Measurements from ENCODE around the gene G6PC2. TPM values are rescaled to one million over a fixed set of nuclear protein-coding genes. Genes with fewer than 3 reads are reported as not detected.

Gene G6PC2, protein sequence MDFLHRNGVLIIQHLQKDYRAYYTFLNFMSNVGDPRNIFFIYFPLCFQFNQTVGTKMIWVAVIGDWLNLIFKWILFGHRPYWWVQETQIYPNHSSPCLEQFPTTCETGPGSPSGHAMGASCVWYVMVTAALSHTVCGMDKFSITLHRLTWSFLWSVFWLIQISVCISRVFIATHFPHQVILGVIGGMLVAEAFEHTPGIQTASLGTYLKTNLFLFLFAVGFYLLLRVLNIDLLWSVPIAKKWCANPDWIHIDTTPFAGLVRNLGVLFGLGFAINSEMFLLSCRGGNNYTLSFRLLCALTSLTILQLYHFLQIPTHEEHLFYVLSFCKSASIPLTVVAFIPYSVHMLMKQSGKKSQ
- polyA plus RNA-seq (2013, experiment 1 of 2) = not detected
- not detected for polyA plus RNA-seq (2013, experiment 2 of 2)

- Histone ChIP-seq H3K36me3 (ENCODE audit: control insufficient read depth, insufficient read depth, low read length) (no peaks in the 10 kb centered on the region), H3K79me1 (ENCODE audit: low read length) (no peaks in the 10 kb centered on the region), H3K4me1 (ENCODE audit: control insufficient read depth, low read depth, low read length) (no peaks in the 10 kb centered on the region), H3K56ac (ENCODE audit: low read length) (no peak within 1 kb of the TSS), H3K79me2 (ENCODE audit: control insufficient read depth, insufficient read depth, low read length) (no peaks in the 10 kb centered on the region), H2BK15ac (replicated peaks; ENCODE audit: low read depth) (no peak within 1 kb of the TSS), H3K4me2 (ENCODE audit: low read length) (no peak within 1 kb of the TSS), H2AK5ac (ENCODE audit: low read length) (no peak within 1 kb of the TSS), H4K5ac (ENCODE audit: low read length) (no peak within 1 kb of the TSS), H3K27ac (ENCODE audit: low read depth, low read length) (no peak within 1 kb of the TSS), H3K23ac (ENCODE audit: low read length) (no peak within 1 kb of the TSS), H3K18ac (ENCODE audit: low read length) (no peak within 1 kb of the TSS), H4K8ac (ENCODE audit: low read depth, low read length) (no peak within 1 kb of the TSS), H2BK120ac (ENCODE audit: low read depth, low read length) (no peak within 1 kb of the TSS), H3K4me3 (ENCODE audit: low read length) (no peak within 1 kb of the TSS), H3K9ac (ENCODE audit: low read length) (no peak within 1 kb of the TSS), H3K4ac (ENCODE audit: low read depth, low read length) (no peak within 1 kb of the TSS), H3K27me3 (ENCODE audit: insufficient read depth, low read length, poor library complexity) (no peaks in the 10 kb centered on the region), H2BK5ac (ENCODE audit: low read length) (no peak within 1 kb of the TSS)
- no CpG with 5 or more reads among the region's 5 CpGs for WGBS (ENCODE audit: extremely low coverage, insufficient coverage, low lambda C conversion rate)
- DNase-seq = no peak
Observed at GRCh38 chr2:168901003-168901402, at the start of gene G6PC2. G6PC2 (plus strand) TSS chr2:168901291; CDS start chr2:168901332, 41 bp downstream.

DNA sequence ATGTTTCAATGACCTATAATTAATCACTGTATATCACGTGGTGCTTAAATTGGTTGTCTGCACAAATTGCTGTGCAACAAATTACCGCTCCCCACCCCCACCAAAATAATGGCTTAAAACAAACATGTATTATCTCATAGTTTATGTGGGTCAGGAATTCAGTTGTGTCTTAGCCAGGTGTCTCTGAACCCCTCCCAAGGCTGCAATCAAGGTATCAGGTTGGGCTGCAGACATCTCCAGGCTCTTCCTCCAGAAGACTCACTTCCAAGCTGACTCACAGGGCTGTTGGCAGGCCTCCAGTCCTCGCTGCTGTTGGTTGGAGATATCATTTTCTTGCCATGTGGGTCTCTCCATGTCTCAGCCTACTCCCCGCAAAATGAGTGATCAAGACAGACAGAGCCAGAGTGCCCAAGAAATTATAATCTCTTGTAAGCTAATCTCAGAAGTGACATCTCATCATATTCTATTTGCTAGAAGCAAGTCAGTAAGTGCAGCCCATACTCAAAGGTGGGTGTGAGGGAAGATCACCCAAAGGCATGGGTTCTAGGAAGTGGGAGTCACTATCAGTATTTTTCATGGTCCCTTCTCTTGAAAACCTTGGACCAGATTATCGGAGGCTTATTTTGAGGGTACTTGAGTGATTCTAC lies 49.3 kb upstream of the G6PC2 start:
- no peaks in the 10 kb centered on the region for H3K4me1 ChIP-seq (ENCODE audit: control insufficient read depth, low read depth, low read length)
- H2BK5ac ChIP-seq (ENCODE audit: low read length) = no peak overlapping the region
- H3K79me1 ChIP-seq (ENCODE audit: low read length) = no peaks in the 10 kb centered on the region
- H3K79me2 ChIP-seq (ENCODE audit: control insufficient read depth, insufficient read depth, low read length) = no peaks in the 10 kb centered on the region
- H4K5ac ChIP-seq (ENCODE audit: low read length) = no peak overlapping the region
- no peak for DNase-seq
- no peak overlapping the region for H3K23ac ChIP-seq (ENCODE audit: low read length)
- no peaks in the 10 kb centered on the region for H3K36me3 ChIP-seq (ENCODE audit: control insufficient read depth, insufficient read depth, low read length)
- no peak overlapping the region for H3K4me2 ChIP-seq (ENCODE audit: low read length)
- H3K27ac ChIP-seq (ENCODE audit: low read depth, low read length) = no peak overlapping the region
- no CpG with 5 or more reads among the region's 5 CpGs for WGBS (ENCODE audit: extremely low coverage, insufficient coverage, low lambda C conversion rate)
- no peak overlapping the region for H4K8ac ChIP-seq (ENCODE audit: low read depth, low read length)
- no peak overlapping the region for H3K4ac ChIP-seq (ENCODE audit: low read depth, low read length)
- H3K4me3 ChIP-seq (ENCODE audit: low read length) = no peak overlapping the region
- no peak overlapping the region for H2AK5ac ChIP-seq (ENCODE audit: low read length)
- H3K56ac ChIP-seq (ENCODE audit: low read length) = no peak overlapping the region
- H3K27me3 ChIP-seq (ENCODE audit: insufficient read depth, low read length, poor library complexity) = no peaks in the 10 kb centered on the region
- H3K9ac ChIP-seq (ENCODE audit: low read length) = no peak overlapping the region
- H3K18ac ChIP-seq (ENCODE audit: low read length) = no peak overlapping the region
- no peak overlapping the region for H2BK120ac ChIP-seq (ENCODE audit: low read depth, low read length)
- no peak overlapping the region for H2BK15ac ChIP-seq (replicated peaks; ENCODE audit: low read depth)

DNA sequence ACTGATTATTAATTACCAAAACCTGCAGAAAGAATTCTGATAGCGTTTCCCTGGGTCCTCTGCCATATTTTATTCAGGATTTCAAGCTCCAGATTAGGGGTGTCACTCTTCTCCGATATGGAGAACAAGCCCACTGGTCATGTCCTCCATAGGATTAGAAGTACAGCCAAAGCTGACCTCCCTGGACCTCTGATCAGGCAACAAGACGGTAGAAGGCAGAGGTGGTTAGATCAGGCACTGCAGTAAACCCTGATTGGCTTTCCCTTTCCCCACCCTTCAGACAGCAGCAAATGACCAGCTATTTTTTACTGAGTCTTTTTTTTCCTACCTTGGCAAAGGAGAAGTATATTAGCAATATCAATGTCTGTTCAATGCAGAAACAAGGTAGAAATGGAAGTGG lies 48.6 kb upstream of the G6PC2 start:
- Histone ChIP-seq H3K9ac (ENCODE audit: low read length) (no peak overlapping the region), H3K56ac (ENCODE audit: low read length) (no peak overlapping the region), H4K5ac (ENCODE audit: low read length) (no peak overlapping the region), H4K8ac (ENCODE audit: low read depth, low read length) (no peak overlapping the region), H3K23ac (ENCODE audit: low read length) (no peak overlapping the region), H3K18ac (ENCODE audit: low read length) (no peak overlapping the region), H3K27ac (ENCODE audit: low read depth, low read length) (no peak overlapping the region), H2BK5ac (ENCODE audit: low read length) (no peak overlapping the region), H2AK5ac (ENCODE audit: low read length) (no peak overlapping the region), H3K4me1 (ENCODE audit: control insufficient read depth, low read depth, low read length) (no peaks in the 10 kb centered on the region), H3K79me1 (ENCODE audit: low read length) (no peaks in the 10 kb centered on the region), H3K4me2 (ENCODE audit: low read length) (no peak overlapping the region), H3K4ac (ENCODE audit: low read depth, low read length) (no peak overlapping the region), H3K4me3 (ENCODE audit: low read length) (no peak overlapping the region), H3K79me2 (ENCODE audit: control insufficient read depth, insufficient read depth, low read length) (no peaks in the 10 kb centered on the region), H3K27me3 (ENCODE audit: insufficient read depth, low read length, poor library complexity) (no peaks in the 10 kb centered on the region), H2BK120ac (ENCODE audit: low read depth, low read length) (no peak overlapping the region), H3K36me3 (ENCODE audit: control insufficient read depth, insufficient read depth, low read length) (no peaks in the 10 kb centered on the region), H2BK15ac (replicated peaks; ENCODE audit: low read depth) (no peak overlapping the region)
- DNase-seq = no peak
- WGBS (ENCODE audit: extremely low coverage, insufficient coverage, low lambda C conversion rate) = no CpG with 5 or more reads among the region's 3 CpGs

DNA sequence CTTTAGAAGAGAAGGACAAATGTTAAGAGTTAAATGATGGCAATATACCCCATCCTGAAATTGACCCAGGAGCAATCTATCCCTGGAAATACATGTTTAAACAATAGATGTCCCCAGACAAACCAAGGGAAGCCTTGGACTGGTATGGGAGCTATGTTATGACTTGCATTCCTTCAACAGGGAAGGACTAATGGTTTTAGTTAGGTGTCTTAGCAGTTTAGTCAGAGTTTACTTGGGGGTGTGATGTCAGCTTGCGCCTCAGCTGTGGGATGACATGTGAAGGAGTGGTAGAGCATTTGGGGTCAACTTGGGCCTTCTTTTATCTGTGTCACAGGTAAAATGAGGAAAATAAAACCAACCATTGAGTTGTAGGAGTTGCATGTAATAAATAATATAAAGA lies 47.6 kb upstream of the G6PC2 start:
- no peak overlapping the region for H3K56ac ChIP-seq (ENCODE audit: low read length)
- H2AK5ac ChIP-seq (ENCODE audit: low read length) = no peak overlapping the region
- H4K8ac ChIP-seq (ENCODE audit: low read depth, low read length) = no peak overlapping the region
- H4K5ac ChIP-seq (ENCODE audit: low read length) = no peak overlapping the region
- no peaks in the 10 kb centered on the region for H3K4me1 ChIP-seq (ENCODE audit: control insufficient read depth, low read depth, low read length)
- no peak overlapping the region for H3K23ac ChIP-seq (ENCODE audit: low read length)
- H3K27ac ChIP-seq (ENCODE audit: low read depth, low read length) = no peak overlapping the region
- H3K79me1 ChIP-seq (ENCODE audit: low read length) = no peaks in the 10 kb centered on the region
- no peak overlapping the region for H3K4me3 ChIP-seq (ENCODE audit: low read length)
- no CpG with 5 or more reads among the region's 1 CpG for WGBS (ENCODE audit: extremely low coverage, insufficient coverage, low lambda C conversion rate)
- no peak overlapping the region for H3K4ac ChIP-seq (ENCODE audit: low read depth, low read length)
- H2BK120ac ChIP-seq (ENCODE audit: low read depth, low read length) = no peak overlapping the region
- no peaks in the 10 kb centered on the region for H3K79me2 ChIP-seq (ENCODE audit: control insufficient read depth, insufficient read depth, low read length)
- no peak overlapping the region for H3K9ac ChIP-seq (ENCODE audit: low read length)
- H2BK15ac ChIP-seq (replicated peaks; ENCODE audit: low read depth) = no peak overlapping the region
- H3K27me3 ChIP-seq (ENCODE audit: insufficient read depth, low read length, poor library complexity) = no peaks in the 10 kb centered on the region
- no peaks in the 10 kb centered on the region for H3K36me3 ChIP-seq (ENCODE audit: control insufficient read depth, insufficient read depth, low read length)
- no peak for DNase-seq
- no peak overlapping the region for H3K4me2 ChIP-seq (ENCODE audit: low read length)
- no peak overlapping the region for H3K18ac ChIP-seq (ENCODE audit: low read length)
- H2BK5ac ChIP-seq (ENCODE audit: low read length) = no peak overlapping the region

DNA sequence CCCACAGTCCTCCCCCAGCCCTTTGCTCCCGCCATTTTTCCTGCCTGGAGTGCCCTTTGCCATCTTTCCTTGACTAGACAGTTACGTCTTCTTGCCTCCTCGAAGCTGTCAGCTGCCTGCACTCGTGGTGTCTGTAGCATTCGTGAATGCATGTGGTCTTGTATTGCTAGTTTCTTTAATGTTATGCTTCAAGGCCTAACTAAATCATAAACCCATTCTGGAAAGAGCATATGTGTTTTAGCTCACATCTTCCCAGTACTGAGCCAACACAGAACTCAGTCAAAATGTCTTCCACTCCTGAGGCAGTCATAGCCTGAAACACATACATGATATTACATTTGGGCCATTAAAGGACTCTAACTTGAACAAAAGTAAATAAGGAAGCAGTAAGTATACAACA lies 46.4 kb upstream of the G6PC2 start:
- H4K8ac ChIP-seq (ENCODE audit: low read depth, low read length) = no peak overlapping the region
- H3K56ac ChIP-seq (ENCODE audit: low read length) = no peak overlapping the region
- H3K4me1 ChIP-seq (ENCODE audit: control insufficient read depth, low read depth, low read length) = no peaks in the 10 kb centered on the region
- H3K27ac ChIP-seq (ENCODE audit: low read depth, low read length) = no peak overlapping the region
- DNase-seq = no peak
- no peaks in the 10 kb centered on the region for H3K79me2 ChIP-seq (ENCODE audit: control insufficient read depth, insufficient read depth, low read length)
- H2AK5ac ChIP-seq (ENCODE audit: low read length) = no peak overlapping the region
- no peaks in the 10 kb centered on the region for H3K27me3 ChIP-seq (ENCODE audit: insufficient read depth, low read length, poor library complexity)
- H3K9ac ChIP-seq (ENCODE audit: low read length) = no peak overlapping the region
- no peak overlapping the region for H2BK5ac ChIP-seq (ENCODE audit: low read length)
- no peaks in the 10 kb centered on the region for H3K79me1 ChIP-seq (ENCODE audit: low read length)
- H3K4ac ChIP-seq (ENCODE audit: low read depth, low read length) = no peak overlapping the region
- H3K4me3 ChIP-seq (ENCODE audit: low read length) = no peak overlapping the region
- no peak overlapping the region for H3K23ac ChIP-seq (ENCODE audit: low read length)
- no peak overlapping the region for H3K18ac ChIP-seq (ENCODE audit: low read length)
- H2BK15ac ChIP-seq (replicated peaks; ENCODE audit: low read depth) = no peak overlapping the region
- H2BK120ac ChIP-seq (ENCODE audit: low read depth, low read length) = no peak overlapping the region
- no peak overlapping the region for H3K4me2 ChIP-seq (ENCODE audit: low read length)
- WGBS (ENCODE audit: extremely low coverage, insufficient coverage, low lambda C conversion rate) = no CpG with 5 or more reads among the region's 5 CpGs
- H3K36me3 ChIP-seq (ENCODE audit: control insufficient read depth, insufficient read depth, low read length) = no peaks in the 10 kb centered on the region
- H4K5ac ChIP-seq (ENCODE audit: low read length) = no peak overlapping the region

Data from mesendoderm (in vitro differentiated cells).